Measurements from ENCODE around the gene MTG2. TPM values are rescaled to one million over a fixed set of nuclear protein-coding genes. Genes with fewer than 3 reads are reported as not detected.

MTG2 gene
- total and polyA plus RNA-seq, 4 donors = 12.6 to 43.9 (median 33.8) TPM

GRCh38 chr20:62248890-62249560 is 66.2 kb downstream of the MTG2 start:
- Histone ChIP-seq H3K36me3 (ENCODE audit: control insufficient read depth, insufficient read depth, low read length) (peaks cover 37% of the 10 kb centered on the region), H3K4me3 (ENCODE audit: low read depth, low read length) (no peak overlapping the region), H3K4me1 (ENCODE audit: control insufficient read depth, insufficient read depth, low read length) (peaks cover 12% of the 10 kb centered on the region), H3K27ac (ENCODE audit: low read depth, low read length) (no peak overlapping the region), H3K9me3 (ENCODE audit: control insufficient read depth, insufficient read depth, low read length) (no peaks in the 10 kb centered on the region), H3K27me3 (ENCODE audit: control insufficient read depth, insufficient read depth, low read length) (no peaks in the 10 kb centered on the region)
- WGBS (ENCODE audit: insufficient coverage) = 86% methylated on average over 3 of the region's 6 CpGs
- no peak for DNase-seq (ENCODE audit: low read depth in 4 of 6, low spot score in 6 of 6)

DNA sequence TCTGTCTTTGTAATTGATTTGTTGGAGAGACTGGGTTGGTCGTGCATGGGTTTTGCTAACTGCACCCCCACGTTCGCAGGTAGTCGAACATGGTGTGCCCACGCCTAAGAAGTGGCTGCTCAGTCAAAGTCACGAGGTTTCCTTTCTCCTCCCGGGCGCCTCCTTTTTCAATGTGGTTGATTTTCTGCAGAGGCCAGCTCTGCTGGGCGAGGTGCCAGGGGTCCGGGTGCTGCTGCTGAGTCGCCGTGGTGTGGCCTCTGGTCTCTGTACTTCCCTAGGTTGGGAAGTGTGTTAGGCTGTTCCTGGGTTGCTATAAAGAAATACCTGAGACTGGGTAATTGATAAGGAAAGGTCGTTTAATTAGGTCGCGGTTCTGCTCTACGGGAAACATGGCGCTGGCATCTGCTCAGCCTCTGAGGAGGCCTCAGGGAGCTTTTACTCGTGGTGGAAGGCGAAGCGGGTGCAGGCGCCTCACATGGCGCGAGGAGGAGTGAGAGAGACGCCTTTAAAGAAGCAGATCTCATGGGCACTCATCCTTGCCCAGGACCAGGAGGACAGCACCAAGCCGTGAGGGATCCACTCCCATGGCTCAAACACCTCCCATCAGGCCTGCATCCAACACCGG is 69.6 kb downstream of the MTG2 start:
- Histone ChIP-seq H3K27me3 (ENCODE audit: control insufficient read depth, insufficient read depth, low read length) (no peaks in the 10 kb centered on the region), H3K27ac (ENCODE audit: low read depth, low read length) (no peak overlapping the region), H3K9me3 (ENCODE audit: control insufficient read depth, insufficient read depth, low read length) (no peaks in the 10 kb centered on the region), H3K36me3 (ENCODE audit: control insufficient read depth, insufficient read depth, low read length) (peaks cover 28% of the 10 kb centered on the region), H3K4me3 (ENCODE audit: low read depth, low read length) (no peak overlapping the region), H3K4me1 (ENCODE audit: control insufficient read depth, insufficient read depth, low read length) (peaks cover 7% of the 10 kb centered on the region)
- DNase-seq (ENCODE audit: low read depth in 4 of 6, low spot score in 6 of 6) = no peak
- 88% methylated on average over 21 of the region's 26 CpGs for WGBS (ENCODE audit: insufficient coverage)

Other genes starting within 250 kb of the MTG2 start
- gene TAF4, start 117.1 kb upstream of the MTG2 start, total RNA-seq = 1 to 10 TPM; 7.2 to 8.6 TPM
- 10 to 100 TPM; 17.5 to 20.4 TPM for gene TAF4, start 117.1 kb upstream of the MTG2 start, polyA plus RNA-seq (ENCODE audit: insufficient read length in 2 of 2)
- gene LSM14B, start 60.6 kb upstream of the MTG2 start, total RNA-seq = 10 to 100 TPM; 37.5 to 54.3 TPM
- gene LSM14B, start 60.6 kb upstream of the MTG2 start, polyA plus RNA-seq (ENCODE audit: insufficient read length in 2 of 2) = 10 to 100 TPM; 89.9 to 94.2 TPM
- 100 to 1,000 TPM; 118 to 234 TPM for gene PSMA7, start 39.6 kb upstream of the MTG2 start, total RNA-seq
- 100 to 1,000 TPM; 186 to 197 TPM for gene PSMA7, start 39.6 kb upstream of the MTG2 start, polyA plus RNA-seq (ENCODE audit: insufficient read length in 2 of 2)
- 10 to 100 TPM; 21.5 to 41.0 TPM for gene SS18L1, start 39.3 kb upstream of the MTG2 start, total RNA-seq
- gene SS18L1, start 39.3 kb upstream of the MTG2 start, polyA plus RNA-seq (ENCODE audit: insufficient read length in 2 of 2) = 10 to 100 TPM; 54.1 to 58.2 TPM
- gene HRH3, start 37.2 kb downstream of the MTG2 start, total RNA-seq = 1 to 10 TPM in 1 of 2 donors, under 1 TPM in 1; 0.66 to 1.8 TPM
- 10 to 100 TPM; 10.1 to 10.6 TPM for gene HRH3, start 37.2 kb downstream of the MTG2 start, polyA plus RNA-seq (ENCODE audit: insufficient read length in 2 of 2)
- gene OSBPL2, start 55.5 kb downstream of the MTG2 start, total RNA-seq = 10 to 100 TPM; 37.0 to 39.4 TPM
- 10 to 100 TPM; 48.6 to 52.5 TPM for gene OSBPL2, start 55.5 kb downstream of the MTG2 start, polyA plus RNA-seq (ENCODE audit: insufficient read length in 2 of 2)
- gene ADRM1, start 120.0 kb downstream of the MTG2 start, total RNA-seq = 10 to 100 TPM; 33.7 to 75.3 TPM
- gene ADRM1, start 120.0 kb downstream of the MTG2 start, polyA plus RNA-seq (ENCODE audit: insufficient read length in 2 of 2) = 10 to 100 TPM; 85.4 to 86.1 TPM
- 10 to 100 TPM; 15.8 to 51.1 TPM for gene LAMA5, start 184.3 kb downstream of the MTG2 start, total RNA-seq
- 10 to 100 TPM; 78.4 to 86.8 TPM for gene LAMA5, start 184.3 kb downstream of the MTG2 start, polyA plus RNA-seq (ENCODE audit: insufficient read length in 2 of 2)
- gene RPS21, start 204.1 kb downstream of the MTG2 start, total RNA-seq = 100 to 1,000 TPM; 350 to 685 TPM
- 100 to 1,000 TPM; 660 to 705 TPM for gene RPS21, start 204.1 kb downstream of the MTG2 start, polyA plus RNA-seq (ENCODE audit: insufficient read length in 2 of 2)
- 1 to 10 TPM; 4.0 to 6.2 TPM for gene CABLES2, start 224.3 kb downstream of the MTG2 start, total RNA-seq
- 10 to 100 TPM; 22.1 to 23.0 TPM for gene CABLES2, start 224.3 kb downstream of the MTG2 start, polyA plus RNA-seq (ENCODE audit: insufficient read length in 2 of 2)
- gene RBBP8NL, start 244.5 kb downstream of the MTG2 start, total RNA-seq = not detected
- not detected for gene RBBP8NL, start 244.5 kb downstream of the MTG2 start, polyA plus RNA-seq (ENCODE audit: insufficient read length in 2 of 2)

Data from spinal cord (tissue), 10 donors.